Measurements from ENCODE around the gene AHRR.
"Not testable (repeated sequence)": the region's sequence is repeated elsewhere in the genome, so short reads cannot be mapped to it uniquely, and the experiment has no call there.

The AHRR gene

GRCh38 chr5:368183-369084 lies 46.9 kb downstream of the AHRR start:
- DNase-seq, result no peak

GRCh38 chr5:369151-369868 lies 47.8 kb downstream of the AHRR start:
- DNase-seq, result no peak

- DNase-seq, result not testable (repeated sequence)
These were observed 48.3 kb downstream of the AHRR start for GRCh38 chr5:369869-370236.

GRCh38 chr5:370311-370958 lies 48.9 kb downstream of the AHRR start:
- DNase-seq, result no peak

GRCh38 chr5:370959-371810 lies 49.7 kb downstream of the AHRR start:
- DNase-seq, result no peak

- no peak for DNase-seq
These were observed 50.5 kb downstream of the AHRR start for GRCh38 chr5:371811-372555.

- DNase-seq, result no peak
These were observed 51.1 kb downstream of the AHRR start for GRCh38 chr5:372556-372995.

GRCh38 chr5:372996-373709 lies 51.6 kb downstream of the AHRR start:
- no peak for DNase-seq

GRCh38 chr5:373710-374602 lies 52.4 kb downstream of the AHRR start:
- DNase-seq, result no peak

GRCh38 chr5:374631-375335 lies 53.3 kb downstream of the AHRR start:
- no peak for DNase-seq

- no peak for DNase-seq
These were observed 53.9 kb downstream of the AHRR start for GRCh38 chr5:375336-375920.

- no peak for DNase-seq
These were observed 54.6 kb downstream of the AHRR start for GRCh38 chr5:375921-376798.

- no peak for DNase-seq
These were observed 55.3 kb downstream of the AHRR start for GRCh38 chr5:376799-377325.

GRCh38 chr5:377326-377981 lies 55.9 kb downstream of the AHRR start:
- no peak for DNase-seq

- DNase-seq, result no peak
These were observed 56.9 kb downstream of the AHRR start for GRCh38 chr5:378301-378891.

- no peak for DNase-seq
These were observed 57.6 kb downstream of the AHRR start for GRCh38 chr5:378976-379742.
